ENCODE results near the gene ADCY2. TPM values are rescaled to one million over a fixed set of nuclear protein-coding genes. Genes with fewer than 3 reads are reported as not detected.

Gene ADCY2
- total and polyA plus RNA-seq, 2 of the 13 experiments (the other 11 are each of a cell fraction or from before 2014, with no cell fraction given) = not detected

GRCh38 chr5:7415123-7415522, 19.2 kb downstream of the ADCY2 start:
- Histone ChIP-seq H2AFZ (ENCODE audit: low read length) (no peak overlapping the region), H3K79me2 (ENCODE audit: insufficient read depth, low read length) (no peaks in the 10 kb centered on the region), H3K36me3 (replicated peaks in 1 of 2; ENCODE audit: control insufficient read depth in 1 of 2, insufficient read depth in 2 of 2, low read length in 2 of 2) (no peaks in the 10 kb centered on the region), H3K27ac (ENCODE audit: extremely low read length, insufficient read depth, low read length) (no peak overlapping the region), H3K4me3 (replicated peaks in 1 of 3; ENCODE audit: insufficient read depth in 1 of 3, low read depth in 2 of 3, low read length in 3 of 3) (no peak overlapping the region), H3K27me3 (ENCODE audit: control insufficient read depth in 1 of 2, insufficient read depth in 2 of 2, low read length in 2 of 2) (no peaks in the 10 kb centered on the region; a peak in 1 of 5 replicates), H3K9ac (ENCODE audit: insufficient read depth, low read depth, low read length) (no peak overlapping the region), H4K20me1 (ENCODE audit: insufficient read depth, low read length) (no peaks in the 10 kb centered on the region), H3K4me2 (ENCODE audit: low read depth, low read length) (no peak overlapping the region), H3K9me3 (ENCODE audit: low read length) (no peaks in the 10 kb centered on the region), H3K4me1 (ENCODE audit: insufficient read depth, low read length) (no peaks in the 10 kb centered on the region)
- DNase-seq (ENCODE audit: low spot score) (no peak), FAIRE-seq (no peak), ATAC-seq (no peak)
- TF ChIP-seq ZNF101 (CRISPR knock-in tag; IDR thresholded peaks at IDR 0.05; ENCODE audit: borderline replicate concordance, low read depth) (no peak), MTA1 (CRISPR knock-in tag; IDR thresholded peaks at IDR 0.05; ENCODE audit: borderline replicate concordance) (no peak), ZNF484 (CRISPR knock-in tag; IDR thresholded peaks at IDR 0.05; ENCODE audit: borderline replicate concordance, low read depth) (no peak)
- no TSS peak for BruUV-seq (replicated peaks)
- ChIA-PET POLR2A (no interaction called here), CTCF (ENCODE audit: low intra/inter-chr PET ratio, low total read pairs) (no interaction called here)
- 45% methylated on average over 7 of the region's 7 CpGs for WGBS (ENCODE audit: low lambda C conversion rate)
- intact Hi-C loops (cut with micrococcal nuclease; ENCODE audit: unreplicated experiment) = no loop called here
- in situ Hi-C loops (cut with HindIII; ENCODE audit: extremely low pct_ligation_motif_present, low pct_unique_long_range_greater_than_20kb) = no loop called here

DNA sequence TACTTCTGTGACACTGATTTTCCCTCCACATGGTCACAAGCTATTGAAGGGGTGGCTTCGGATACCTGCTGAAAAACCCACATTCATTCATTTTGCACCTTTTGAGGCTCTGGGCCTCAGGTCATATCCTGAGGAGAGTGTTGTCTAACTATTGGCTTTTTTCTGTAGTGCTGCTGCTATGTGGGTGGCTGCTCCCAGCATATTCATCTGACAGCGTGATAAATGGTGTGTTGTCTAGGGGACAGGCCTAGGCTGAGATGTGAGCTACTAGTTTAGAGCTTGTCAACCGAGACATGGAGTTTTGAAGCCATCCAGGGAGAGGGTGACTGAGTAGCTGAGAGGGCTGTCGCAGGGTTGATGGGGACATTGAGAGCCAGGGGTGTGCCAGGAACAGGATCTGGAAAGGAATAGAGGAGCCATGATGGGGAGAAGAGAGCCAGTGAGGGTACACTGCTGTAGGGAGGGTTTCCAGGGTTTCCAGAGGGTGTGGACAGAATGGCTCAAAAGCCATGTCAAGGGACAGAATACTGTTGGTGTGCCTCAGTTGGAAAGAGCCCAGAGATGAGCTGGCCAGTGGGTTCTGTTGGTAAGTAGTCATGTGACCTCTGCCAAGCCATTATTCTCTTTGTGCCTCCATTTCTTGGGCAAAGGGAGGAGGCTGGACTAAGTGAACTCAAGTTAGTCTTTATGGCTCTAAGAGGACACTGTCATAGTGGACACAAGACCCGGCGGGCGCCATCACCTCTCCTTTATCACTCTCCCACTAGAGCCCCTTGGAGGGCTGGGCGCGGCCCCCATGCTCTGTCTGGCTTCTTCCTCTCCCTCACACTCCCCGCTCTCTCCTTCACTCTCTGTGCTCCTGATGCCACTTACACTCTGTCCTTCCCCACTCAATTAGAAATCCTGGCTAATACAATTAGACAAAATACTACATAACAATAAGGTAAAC, 19.9 kb downstream of the ADCY2 start:
- in situ Hi-C loops (cut with HindIII; ENCODE audit: extremely low pct_ligation_motif_present, low pct_unique_long_range_greater_than_20kb) (no loop called here), intact Hi-C loops (cut with micrococcal nuclease; ENCODE audit: unreplicated experiment) (no loop called here)
- no TSS peak for BruUV-seq (replicated peaks)
- no peak overlapping the region for H3K27ac ChIP-seq (ENCODE audit: extremely low read length, insufficient read depth, low read length)
- no peak overlapping the region for H3K9ac ChIP-seq (ENCODE audit: insufficient read depth, low read depth, low read length)
- H3K9me3 ChIP-seq (ENCODE audit: low read length) = no peaks in the 10 kb centered on the region
- CTCF ChIA-PET (ENCODE audit: low intra/inter-chr PET ratio, low total read pairs) = no interaction called here
- H3K27me3 ChIP-seq (ENCODE audit: control insufficient read depth in 1 of 2, insufficient read depth in 2 of 2, low read length in 2 of 2) = no peaks in the 10 kb centered on the region; a peak in 1 of 5 replicates
- H2AFZ ChIP-seq (ENCODE audit: low read length) = no peak overlapping the region
- H4K20me1 ChIP-seq (ENCODE audit: insufficient read depth, low read length) = no peaks in the 10 kb centered on the region
- 26% methylated on average over 10 of the region's 10 CpGs for WGBS (ENCODE audit: low lambda C conversion rate)
- ATAC-seq = no peak
- POLR2A ChIA-PET = no interaction called here
- H3K4me3 ChIP-seq (replicated peaks in 1 of 3; ENCODE audit: insufficient read depth in 1 of 3, low read depth in 2 of 3, low read length in 3 of 3) = no peak overlapping the region
- DNase-seq (ENCODE audit: low spot score) = no peak
- H3K4me2 ChIP-seq (ENCODE audit: low read depth, low read length) = no peak overlapping the region
- H3K36me3 ChIP-seq (replicated peaks in 1 of 2; ENCODE audit: control insufficient read depth in 1 of 2, insufficient read depth in 2 of 2, low read length in 2 of 2) = no peaks in the 10 kb centered on the region
- no peaks in the 10 kb centered on the region for H3K4me1 ChIP-seq (ENCODE audit: insufficient read depth, low read length)
- no peaks in the 10 kb centered on the region for H3K79me2 ChIP-seq (ENCODE audit: insufficient read depth, low read length)
- FAIRE-seq = no peak
- TF ChIP-seq JUND (CRISPR knock-in tag; IDR thresholded peaks at IDR 0.05) (no peak), REL (CRISPR knock-in tag; conservative IDR thresholded peaks at IDR 0.05) (no peak), DBP (CRISPR knock-in tag; IDR thresholded peaks at IDR 0.05; ENCODE audit: not compliant biosample characterization) (no peak), ZNF205 (CRISPR knock-in tag; IDR thresholded peaks at IDR 0.05) (no peak), ZNF788 (CRISPR knock-in tag; IDR thresholded peaks at IDR 0.05; ENCODE audit: borderline replicate concordance) (no peak), ZNF326 (CRISPR knock-in tag; IDR thresholded peaks at IDR 0.05; ENCODE audit: borderline replicate concordance) (no peak), GABPA (IDR thresholded peaks at IDR 0.05; ENCODE audit: low read depth, low read length) (no peak), GABPA (CRISPR knock-in tag; IDR thresholded peaks at IDR 0.05; ENCODE audit: low read depth) (no peak), ZUFSP (CRISPR knock-in tag; IDR thresholded peaks at IDR 0.05; ENCODE audit: borderline replicate concordance) (no peak), ZNF446 (CRISPR knock-in tag; IDR thresholded peaks at IDR 0.05) (no peak), SRY (CRISPR knock-in tag; IDR thresholded peaks at IDR 0.05) (no peak)
- TF ChIP-seq, protein P1, sequence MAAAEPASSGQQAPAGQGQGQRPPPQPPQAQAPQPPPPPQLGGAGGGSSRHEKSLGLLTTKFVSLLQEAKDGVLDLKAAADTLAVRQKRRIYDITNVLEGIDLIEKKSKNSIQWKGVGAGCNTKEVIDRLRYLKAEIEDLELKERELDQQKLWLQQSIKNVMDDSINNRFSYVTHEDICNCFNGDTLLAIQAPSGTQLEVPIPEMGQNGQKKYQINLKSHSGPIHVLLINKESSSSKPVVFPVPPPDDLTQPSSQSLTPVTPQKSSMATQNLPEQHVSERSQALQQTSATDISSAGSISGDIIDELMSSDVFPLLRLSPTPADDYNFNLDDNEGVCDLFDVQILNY (CRISPR knock-in tag; conservative IDR thresholded peaks at IDR 0.05) = no peak
